Amygdala (tissue), 56 donors: ENCODE measurements around the gene MICAL2.

Experiments
- DNase-seq, 56 donors: peaks; one replicate each; lab custom pipeline; 2025; lab: John Stamatoyannopoulos, UW

The MICAL2 gene

GRCh38 chr11:12113294-12113693, 2.9 kb downstream of the MICAL2 start:
- DNase-seq = no peak

GRCh38 chr11:12114193-12115033, 4.0 kb downstream of the MICAL2 start:
- DNase-seq = no peak

GRCh38 chr11:12116425-12117032, 6.1 kb downstream of the MICAL2 start:
- no peak for DNase-seq

GRCh38 chr11:12117200-12117599, 6.8 kb downstream of the MICAL2 start:
- DNase-seq = no peak

- DNase-seq = no peak
Measured at GRCh38 chr11:12117611-12118010, 7.2 kb downstream of the MICAL2 start.

- DNase-seq = peak in 1 of 56 donors; percentile 26
Measured at GRCh38 chr11:12118949-12119348, 8.6 kb downstream of the MICAL2 start.

GRCh38 chr11:12119502-12119901, 9.1 kb downstream of the MICAL2 start:
- DNase-seq = no peak

- no peak for DNase-seq
Measured at GRCh38 chr11:12120031-12121008, 9.9 kb downstream of the MICAL2 start.

GRCh38 chr11:12121011-12121410, 10.6 kb downstream of the MICAL2 start:
- DNase-seq = no peak

- DNase-seq = no peak
Measured at GRCh38 chr11:12121517-12121916, 11.1 kb downstream of the MICAL2 start.

- no peak for DNase-seq
Measured at GRCh38 chr11:12122083-12122482, 11.7 kb downstream of the MICAL2 start.

- DNase-seq = no peak
Measured at GRCh38 chr11:12123273-12123672, 12.9 kb downstream of the MICAL2 start.

GRCh38 chr11:12123799-12124198, 13.4 kb downstream of the MICAL2 start:
- no peak for DNase-seq

- DNase-seq = no peak
Measured at GRCh38 chr11:12124306-12124705, 13.9 kb downstream of the MICAL2 start.

- DNase-seq = no peak
Measured at GRCh38 chr11:12125609-12126149, 15.3 kb downstream of the MICAL2 start.

GRCh38 chr11:12126344-12127019, 16.1 kb downstream of the MICAL2 start:
- no peak for DNase-seq

GRCh38 chr11:12127206-12127898, 17.0 kb downstream of the MICAL2 start:
- no peak for DNase-seq

GRCh38 chr11:12128301-12128751, 17.9 kb downstream of the MICAL2 start:
- no peak for DNase-seq

- no peak for DNase-seq
Measured at GRCh38 chr11:12129227-12129626, 18.8 kb downstream of the MICAL2 start.
